Panc1 (cell line): ENCODE data around the gene PLEKHN1. TPM values are rescaled to one million over a fixed set of nuclear protein-coding genes. Genes with fewer than 3 reads are reported as not detected.

Source experiments
- ATAC-seq: fragments of 200-7000 bp; cut with Tn5 transposase; 2 replicates; pipeline ENCODE4 v1.9.1; 2020; ENCODE audit warnings: mild to moderate bottlenecking, moderate library complexity
- BruUV-seq: library from RNA; stranded (reverse); fragments of 400-500 nt; replicated peaks from 2 replicates; lab custom pipeline; 2021; lab: Mats Ljungman, UMichigan
- CTCF ChIA-PET: fragments of 300-600 bp; sonication (Branson Sonifier 250); formaldehyde crosslinking; loops from one replicate; lab custom pipeline; 2022; ENCODE audit warnings: antibody characterized with exemption; lab: Charles Lee
- POLR2A ChIA-PET: fragments of 300-600 bp; sonication (Branson Sonifier 250); formaldehyde crosslinking; loops from one replicate; lab custom pipeline; 2022; ENCODE audit warnings: antibody characterized with exemption; lab: Charles Lee
- DNase-seq: peaks from one replicate; pipeline ENCODE4 v3.0.0-alpha.2; 2010; ENCODE audit warnings: low read depth, low spot score
- H3K27ac ChIP-seq: 2 replicates; pipeline ENCODE4 v1.5.1; 2011; ENCODE audit warnings: mild to moderate bottlenecking, low read length, inconsistent platforms
- H3K27me3 ChIP-seq: fragments of 200-500 bp; sonication (Bioruptor generic); 2 replicates; pipeline ENCODE4 v1.6.0; 2014; ENCODE audit warnings: low read length, inconsistent platforms; ENCODE audit not compliant: control insufficient read depth, insufficient read depth
- H3K36me3 ChIP-seq: fragments of 200-500 bp; sonication (Bioruptor generic); 2 replicates; pipeline ENCODE4 v1.5.1; 2014; ENCODE audit warnings: inconsistent platforms, mild to moderate bottlenecking, low read length, moderate library complexity; ENCODE audit not compliant: control insufficient read depth, insufficient read depth
- H3K4me1 ChIP-seq: 2 replicates; pipeline ENCODE4 v1.5.1; 2011; ENCODE audit warnings: inconsistent platforms, mild to moderate bottlenecking, low read length, moderate library complexity; ENCODE audit not compliant: control insufficient read depth, insufficient read depth
- H3K4me3 ChIP-seq, 2 experiments: 2 replicates each; pipeline ENCODE4 v1.5.1; 2011 to 2012; ENCODE audit warnings: low read depth in 2 of 2, low read length in 2 of 2, mild to moderate bottlenecking in 2 of 2, inconsistent platforms in 1 of 2, moderate library complexity in 1 of 2
- H3K9me3 ChIP-seq: fragments of 200-500 bp; sonication (Bioruptor generic); 2 replicates; pipeline ENCODE4 v1.5.1; 2014; ENCODE audit warnings: low read depth, mild to moderate bottlenecking, inconsistent platforms, low read length, moderate library complexity; ENCODE audit not compliant: control insufficient read depth, insufficient read depth
- POLR2AphosphoS5 ChIP-seq: IDR thresholded peaks from 2 replicates; pipeline ENCODE4 v1.6.1; 2012; ENCODE audit warnings: mild to moderate bottlenecking, low read depth, low read length, moderate library complexity
- SIN3A ChIP-seq: IDR thresholded peaks from 2 replicates; pipeline ENCODE4 v1.6.1; 2012; ENCODE audit warnings: low read depth, mild to moderate bottlenecking, low read length, moderate library complexity, borderline replicate concordance; ENCODE audit not compliant: insufficient read depth
- TCF7L2 ChIP-seq: IDR thresholded peaks from 2 replicates; pipeline ENCODE4 v1.6.1; 2011; ENCODE audit warnings: mild to moderate bottlenecking, low read depth, low read length, inconsistent platforms
- in situ Hi-C: cut with HindIII; loops from 2 replicates; pipeline ENCODE4 v1.10.0; 2016; ENCODE audit warnings: low sequenced_read_pairs, low pct_unique_long_range_greater_than_20kb
- intact Hi-C: fragments of 100-400 bp; cut with micrococcal nuclease; formaldehyde crosslinking; loops from one replicate; pipeline ENCODE4 v1.10.0; 2022; ENCODE audit not compliant: unreplicated experiment
- total RNA-seq: library from RNA; stranded (reverse); gene quantifications from one replicate; pipeline ENCODE4 v1.2.1, GENCODE V29; 2021; ENCODE audit not compliant: unreplicated experiment
- TF ChIP-seq, protein P1 (sequence below): fragments of 450-650 bp; IDR thresholded peaks from 2 replicates; pipeline ENCODE4 v1.5.1; 2017; ENCODE audit warnings: mild to moderate bottlenecking
- TF ChIP-seq, protein P2 (sequence below), 2 experiments: IDR thresholded peaks; 2 replicates each; pipeline ENCODE4 v1.6.1; 2011 to 2012; ENCODE audit warnings: low read depth in 2 of 2, control low read depth in 1 of 2, low read length in 1 of 2, mild to moderate bottlenecking in 1 of 2, moderate library complexity in 1 of 2; ENCODE audit not compliant: insufficient read depth in 1 of 2

The PLEKHN1 gene
- total RNA-seq, 1 experiment from 2014 or later, result 9.8 TPM

DNA sequence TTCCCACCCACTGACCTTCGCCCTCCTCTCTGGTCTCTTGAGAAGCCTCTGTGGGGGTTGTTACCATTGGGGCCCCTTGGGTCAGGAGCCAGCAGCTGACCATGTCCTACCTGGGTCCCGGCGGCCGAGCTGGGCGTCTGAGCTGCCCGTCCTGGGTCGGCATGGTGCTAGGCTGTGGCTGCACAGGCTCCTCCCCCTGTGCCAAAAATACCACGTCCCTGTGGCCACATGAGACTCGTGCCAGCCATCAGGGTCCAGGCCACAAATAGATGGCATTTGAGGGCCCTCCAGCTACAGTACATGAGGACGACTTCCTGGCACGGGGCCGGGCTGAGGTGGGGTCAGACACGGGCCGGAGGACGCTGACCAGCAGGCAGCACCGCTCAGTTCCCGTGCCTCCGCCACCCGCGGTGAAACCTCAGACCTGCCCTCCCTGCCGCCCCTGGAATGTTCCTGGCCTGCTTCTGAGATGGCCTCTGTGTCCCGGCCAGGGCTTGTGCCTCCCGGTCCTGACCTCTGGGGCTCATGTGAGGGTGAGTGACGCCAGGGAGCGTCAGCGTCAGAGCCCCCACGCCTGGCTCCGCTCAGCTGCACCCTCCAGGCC is 15.8 kb downstream of the PLEKHN1 start, which contains the start of gene PERM1:
PERM1 (minus strand) TSS at position 139 of the 604 bp plus-strand sequence. CDS start 1,064 bp downstream, outside the sequence.
- Histone ChIP-seq H3K27me3 (no peaks in the 10 kb centered on the region), H3K4me3 (no peak within 1 kb of the TSS), H3K27ac (no peak within 1 kb of the TSS), H3K9me3 (no peaks in the 10 kb centered on the region), H3K4me1 (no peaks in the 10 kb centered on the region; the same call in 1 of the 2 replicates), H3K36me3 (no peaks in the 10 kb centered on the region)
- intact Hi-C loops, result no loop called here
- CTCF ChIA-PET, result interaction anchor here (1.2 kb wide), 1 partner anchor 20 kb away, joined by 3 read pairs; no protein-coding TSS in a partner anchor
- TF ChIP-seq, protein P1, sequence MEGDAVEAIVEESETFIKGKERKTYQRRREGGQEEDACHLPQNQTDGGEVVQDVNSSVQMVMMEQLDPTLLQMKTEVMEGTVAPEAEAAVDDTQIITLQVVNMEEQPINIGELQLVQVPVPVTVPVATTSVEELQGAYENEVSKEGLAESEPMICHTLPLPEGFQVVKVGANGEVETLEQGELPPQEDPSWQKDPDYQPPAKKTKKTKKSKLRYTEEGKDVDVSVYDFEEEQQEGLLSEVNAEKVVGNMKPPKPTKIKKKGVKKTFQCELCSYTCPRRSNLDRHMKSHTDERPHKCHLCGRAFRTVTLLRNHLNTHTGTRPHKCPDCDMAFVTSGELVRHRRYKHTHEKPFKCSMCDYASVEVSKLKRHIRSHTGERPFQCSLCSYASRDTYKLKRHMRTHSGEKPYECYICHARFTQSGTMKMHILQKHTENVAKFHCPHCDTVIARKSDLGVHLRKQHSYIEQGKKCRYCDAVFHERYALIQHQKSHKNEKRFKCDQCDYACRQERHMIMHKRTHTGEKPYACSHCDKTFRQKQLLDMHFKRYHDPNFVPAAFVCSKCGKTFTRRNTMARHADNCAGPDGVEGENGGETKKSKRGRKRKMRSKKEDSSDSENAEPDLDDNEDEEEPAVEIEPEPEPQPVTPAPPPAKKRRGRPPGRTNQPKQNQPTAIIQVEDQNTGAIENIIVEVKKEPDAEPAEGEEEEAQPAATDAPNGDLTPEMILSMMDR, result no peak
- TF ChIP-seq POLR2AphosphoS5, result no peak
- no peak for TF ChIP-seq SIN3A
- TF ChIP-seq, protein P2, sequence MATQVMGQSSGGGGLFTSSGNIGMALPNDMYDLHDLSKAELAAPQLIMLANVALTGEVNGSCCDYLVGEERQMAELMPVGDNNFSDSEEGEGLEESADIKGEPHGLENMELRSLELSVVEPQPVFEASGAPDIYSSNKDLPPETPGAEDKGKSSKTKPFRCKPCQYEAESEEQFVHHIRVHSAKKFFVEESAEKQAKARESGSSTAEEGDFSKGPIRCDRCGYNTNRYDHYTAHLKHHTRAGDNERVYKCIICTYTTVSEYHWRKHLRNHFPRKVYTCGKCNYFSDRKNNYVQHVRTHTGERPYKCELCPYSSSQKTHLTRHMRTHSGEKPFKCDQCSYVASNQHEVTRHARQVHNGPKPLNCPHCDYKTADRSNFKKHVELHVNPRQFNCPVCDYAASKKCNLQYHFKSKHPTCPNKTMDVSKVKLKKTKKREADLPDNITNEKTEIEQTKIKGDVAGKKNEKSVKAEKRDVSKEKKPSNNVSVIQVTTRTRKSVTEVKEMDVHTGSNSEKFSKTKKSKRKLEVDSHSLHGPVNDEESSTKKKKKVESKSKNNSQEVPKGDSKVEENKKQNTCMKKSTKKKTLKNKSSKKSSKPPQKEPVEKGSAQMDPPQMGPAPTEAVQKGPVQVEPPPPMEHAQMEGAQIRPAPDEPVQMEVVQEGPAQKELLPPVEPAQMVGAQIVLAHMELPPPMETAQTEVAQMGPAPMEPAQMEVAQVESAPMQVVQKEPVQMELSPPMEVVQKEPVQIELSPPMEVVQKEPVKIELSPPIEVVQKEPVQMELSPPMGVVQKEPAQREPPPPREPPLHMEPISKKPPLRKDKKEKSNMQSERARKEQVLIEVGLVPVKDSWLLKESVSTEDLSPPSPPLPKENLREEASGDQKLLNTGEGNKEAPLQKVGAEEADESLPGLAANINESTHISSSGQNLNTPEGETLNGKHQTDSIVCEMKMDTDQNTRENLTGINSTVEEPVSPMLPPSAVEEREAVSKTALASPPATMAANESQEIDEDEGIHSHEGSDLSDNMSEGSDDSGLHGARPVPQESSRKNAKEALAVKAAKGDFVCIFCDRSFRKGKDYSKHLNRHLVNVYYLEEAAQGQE (IDR thresholded peaks at IDR 0.05; ENCODE audit: insufficient read depth in 1 of 2, low read depth in 2 of 2, low read length in 1 of 2), result no peak
- TF ChIP-seq TCF7L2, result no peak
- ATAC-seq (no peak), DNase-seq (no peak)
- no TSS peak for BruUV-seq
- in situ Hi-C loops, result no loop called here
- POLR2A ChIA-PET, result interaction anchor here (0.5 kb wide), 1 partner anchor 301 kb away, joined by 4 read pairs; no protein-coding TSS in a partner anchor

DNA sequence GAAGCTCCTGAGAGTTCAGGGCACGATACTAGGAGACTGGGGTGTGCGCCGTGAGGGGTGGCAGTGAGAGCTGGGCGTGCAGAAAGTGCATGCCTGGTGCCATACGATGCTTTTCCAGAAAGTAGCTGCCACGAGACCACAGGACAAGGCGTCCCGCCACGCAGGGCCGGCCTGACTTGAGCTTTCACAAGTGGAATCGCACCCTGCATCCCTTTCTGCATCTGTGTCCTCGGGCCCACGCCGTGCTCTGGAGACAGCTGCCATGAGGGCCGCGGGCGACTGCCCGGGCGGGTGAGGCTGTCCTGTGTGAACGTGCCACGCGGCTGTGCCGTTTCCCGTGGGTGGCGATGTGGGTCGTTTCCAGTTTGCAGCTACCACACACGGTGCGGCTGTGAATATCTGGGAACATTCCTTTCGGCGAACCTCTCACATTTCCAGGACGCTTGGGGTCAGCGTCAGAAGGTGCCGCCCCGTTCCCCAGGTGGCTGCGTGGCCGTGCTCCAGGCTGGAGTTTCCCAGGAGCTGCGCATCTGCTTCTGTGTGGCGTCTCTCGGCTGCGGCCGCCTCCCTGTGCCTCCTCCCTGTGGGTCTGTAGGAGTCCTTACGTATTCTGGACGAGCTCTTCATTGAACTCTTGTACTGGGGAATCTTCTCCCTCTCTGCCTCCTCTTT is 16.6 kb downstream of the PLEKHN1 start:
- intact Hi-C loops, result no loop called here
- no TSS peak for BruUV-seq

More for the DNA sequence above, 16.6 kb downstream of the PLEKHN1 start:
- no peaks in the 10 kb centered on the region for H3K27me3 ChIP-seq
- no peak for DNase-seq
- in situ Hi-C loops, result no loop called here
- CTCF ChIA-PET, result interaction anchor here (0.5 to 2.2 kb wide), 2 partner anchors 80 to 268 kb away, joined by 5 to 9 read pairs; no protein-coding TSS in a partner anchor
- H3K27ac ChIP-seq, result no peak overlapping the region
- H3K36me3 ChIP-seq, result no peaks in the 10 kb centered on the region
- H3K4me1 ChIP-seq, result no peaks in the 10 kb centered on the region; the same call in 1 of the 2 replicates
- POLR2A ChIA-PET, result interaction anchor here (0.5 to 0.7 kb wide), 3 partner anchors 300 to 395 kb away, joined by 3 to 4 read pairs (median 3); no protein-coding TSS in a partner anchor
- H3K9me3 ChIP-seq, result no peaks in the 10 kb centered on the region
- ATAC-seq, result no peak
- no peak overlapping the region for H3K4me3 ChIP-seq
- TF ChIP-seq SIN3A (no peak), POLR2AphosphoS5 (no peak), TCF7L2 (no peak)
- TF ChIP-seq, protein P1, result no peak
- TF ChIP-seq, protein P2 (IDR thresholded peaks at IDR 0.05; ENCODE audit: insufficient read depth in 1 of 2, low read depth in 2 of 2, low read length in 1 of 2), result no peak
